ENCODE results near the gene CD47. TPM values are rescaled to one million over a fixed set of nuclear protein-coding genes. Genes with fewer than 3 reads are reported as not detected.

CD47 gene
- total and polyA plus RNA-seq, 2 of the 4 experiments (the other 2 are of a cell fraction): 45.9 to 52.0 TPM

DNA sequence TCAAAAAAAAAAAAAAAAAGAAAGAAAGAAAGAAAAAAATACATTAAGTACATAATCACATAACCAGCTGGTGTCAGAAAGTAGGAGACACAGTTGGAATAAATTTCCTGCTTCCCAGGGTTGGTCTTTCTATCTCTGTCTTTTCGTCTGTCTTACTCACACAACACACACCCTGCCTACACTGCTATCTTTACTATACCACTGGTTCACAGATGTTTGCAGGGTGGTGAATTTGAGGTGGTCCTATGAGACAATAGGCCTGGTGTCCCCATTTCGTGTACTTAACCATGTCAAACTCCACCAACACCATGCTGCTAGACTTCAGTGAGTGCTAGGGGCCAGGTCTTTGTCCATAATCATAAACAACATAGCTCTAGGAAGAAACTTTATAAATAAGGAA lies 17.6 kb upstream of the CD47 start:
- DNase-seq (no peak), ATAC-seq (ENCODE audit: low read depth) (no peak)
- intact Hi-C loops (cut with micrococcal nuclease): no loop called here
- Histone ChIP-seq H4K8ac (ENCODE audit: low read depth in 2 of 2, low read length in 2 of 2) (no peak overlapping the region), H3K79me1 (ENCODE audit: low read depth in 1 of 2, low read length in 2 of 2) (no peaks in the 10 kb centered on the region), H4K20me1 (ENCODE audit: insufficient read depth, low read length) (no peaks in the 10 kb centered on the region), H2AFZ (replicated peaks; ENCODE audit: low read length, poor library complexity) (no peak overlapping the region), H4K5ac (ENCODE audit: low read depth, low read length) (no peak overlapping the region), H2BK120ac (ENCODE audit: low read depth, low read length) (no peak overlapping the region), H2BK5ac (ENCODE audit: low read depth, low read length, poor library complexity, severe bottlenecking) (no peak overlapping the region), H3K36me3 (ENCODE audit: control insufficient read depth, insufficient read depth, low read length) (no peaks in the 10 kb centered on the region), H2BK15ac (ENCODE audit: low read depth, low read length) (no peak overlapping the region), H3K4me1 (ENCODE audit: control insufficient read depth, insufficient read depth, low read length) (peaks cover 8% of the 10 kb centered on the region), H3K23ac (ENCODE audit: low read depth, low read length) (no peak overlapping the region), H2AK9ac (replicated peaks; ENCODE audit: low read depth, low read length, poor library complexity) (no peak overlapping the region), H3K27me3 (ENCODE audit: control insufficient read depth, insufficient read depth, low read length) (no peaks in the 10 kb centered on the region), H3K9me3 (ENCODE audit: control insufficient read depth, insufficient read depth, low read length) (no peaks in the 10 kb centered on the region), H3K56ac (ENCODE audit: extremely low read depth, insufficient read depth, low read length) (no peak overlapping the region), H3K4ac (ENCODE audit: low read depth, low read length) (no peak overlapping the region), H3K4me2 (ENCODE audit: low read depth, low read length) (no peak overlapping the region), H3K4me3 (ENCODE audit: insufficient read depth, low read depth, low read length) (no peak overlapping the region), H3K18ac (ENCODE audit: low read depth, low read length) (no peak overlapping the region), H2BK20ac (ENCODE audit: low read depth, low read length) (no peak overlapping the region), H3K9ac (ENCODE audit: low read depth, low read length) (no peak overlapping the region), H3K9me1 (ENCODE audit: insufficient read depth, low read length) (peaks cover 6% of the 10 kb centered on the region; the same call in 1 of the 2 replicates), H3K27ac (ENCODE audit: insufficient read depth, low read length) (no peak overlapping the region), H2AK5ac (ENCODE audit: low read depth, low read length) (no peak overlapping the region), H3K14ac (replicated peaks; ENCODE audit: low read depth, low read length) (no peak overlapping the region), H4K91ac (ENCODE audit: insufficient read depth, low read depth, low read length) (no peak overlapping the region)
- in situ Hi-C loops (cut with MboI; ENCODE audit: low sequenced_read_pairs): no loop called here
- no TSS peak for BruUV-seq (replicated peaks)
- POLR2A ChIA-PET (ENCODE audit: unreplicated experiment): no interaction called here
- dilution Hi-C loops (cut with HindIII; ENCODE audit: low sequenced_read_pairs, unreplicated experiment): no loop called here
- TF ChIP-seq NFE2L2 (IDR thresholded peaks at IDR 0.05; ENCODE audit: low read depth, low read length): no peak
- no peak for TF ChIP-seq MAZ (IDR thresholded peaks at IDR 0.05; ENCODE audit: borderline replicate concordance, low read depth, low read length)
- no peak for TF ChIP-seq MXI1 (IDR thresholded peaks at IDR 0.05; ENCODE audit: borderline replicate concordance, low read depth, low read length)
- WGBS, 2 experiments (ENCODE audit: extremely low coverage in 2 of 2, insufficient read length in 1 of 2): no CpG with 5 or more reads among the region's 2 CpGs
- CTCF ChIA-PET: no interaction called here

All from IMR-90 (cell line).